Right ventricle myocardium inferior (tissue), 1 donor: ENCODE measurements around the gene HLTF. TPM values are rescaled to one million over a fixed set of nuclear protein-coding genes. Genes with fewer than 3 reads are reported as not detected.
"Not testable (repeated sequence)": the region's sequence is repeated elsewhere in the genome, so short reads cannot be mapped to it uniquely, and the experiment has no call there.

ENCODE experiments used
- ATAC-seq: fragments of 200-7000 bp; cut with Tn5 transposase; one replicate; pipeline ENCODE4 v1.9.1; 2020; ENCODE audit warnings: mild to moderate bottlenecking, moderate library complexity
- DNase-seq: peaks from one replicate; pipeline ENCODE4 v3.0.0; 2021; ENCODE audit errors: missing footprints
- intact Hi-C: fragments of 100-400 bp; cut with DNase I; formaldehyde crosslinking; loops from one replicate; pipeline ENCODE4 v1.11.0; 2022
- total RNA-seq: library from RNA; stranded (reverse); fragmentation: NEBNext Ultra II Directional; extraction: Animal tissue kit (Norgen Biotek cat#: 25700); gene quantifications from one replicate; pipeline ENCODE4 v1.2.1, GENCODE V29; 2021
- donor health status: DM: no; HTN: yes; CAD: no; lungs with severe emphysema.

Gene HLTF
- total RNA-seq, 1 donor from 2014 or later = 26.1 TPM

- ATAC-seq = no peak
- DNase-seq = no peak
- intact Hi-C loops = no loop called here
These were observed 82.6 kb downstream of the HLTF start for GRCh38 chr3:149003653-149004305.

- DNase-seq = no peak
- intact Hi-C loops = no loop called here
- ATAC-seq = no peak
These were observed 84.6 kb downstream of the HLTF start for GRCh38 chr3:149001727-149002126.

GRCh38 chr3:149000206-149000745 is 86.1 kb downstream of the HLTF start:
- DNase-seq (no peak), ATAC-seq (no peak)
- intact Hi-C loops = no loop called here

- intact Hi-C loops = no loop called here
- DNase-seq = no peak
- peak; percentile 66 for ATAC-seq
These were observed 86.5 kb downstream of the HLTF start for GRCh38 chr3:148999806-149000205.

GRCh38 chr3:148998715-148999423 is 87.5 kb downstream of the HLTF start:
- intact Hi-C loops = no loop called here
- DNase-seq = no peak
- ATAC-seq = no peak

DNA sequence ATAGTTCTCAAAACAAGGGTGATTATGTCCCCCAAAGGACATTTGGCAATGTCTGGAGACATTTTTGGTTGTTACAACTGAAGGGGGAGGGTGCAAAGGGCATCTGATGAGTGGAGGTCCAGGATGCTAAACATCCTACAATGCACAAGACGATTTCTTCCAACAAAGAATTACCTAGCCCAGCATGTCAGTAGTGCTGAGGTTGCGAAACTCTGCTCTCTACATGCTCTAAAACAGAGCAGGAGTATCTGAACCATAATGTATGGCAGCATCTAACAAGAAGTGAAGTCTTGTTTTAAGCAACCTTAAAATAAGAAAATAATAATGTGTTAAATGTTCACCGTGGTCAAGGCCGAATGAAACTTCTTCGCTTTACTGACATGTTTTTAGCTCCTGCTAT is 88.0 kb downstream of the HLTF start:
- ATAC-seq = no peak
- intact Hi-C loops = no loop called here
- DNase-seq = no peak

DNA sequence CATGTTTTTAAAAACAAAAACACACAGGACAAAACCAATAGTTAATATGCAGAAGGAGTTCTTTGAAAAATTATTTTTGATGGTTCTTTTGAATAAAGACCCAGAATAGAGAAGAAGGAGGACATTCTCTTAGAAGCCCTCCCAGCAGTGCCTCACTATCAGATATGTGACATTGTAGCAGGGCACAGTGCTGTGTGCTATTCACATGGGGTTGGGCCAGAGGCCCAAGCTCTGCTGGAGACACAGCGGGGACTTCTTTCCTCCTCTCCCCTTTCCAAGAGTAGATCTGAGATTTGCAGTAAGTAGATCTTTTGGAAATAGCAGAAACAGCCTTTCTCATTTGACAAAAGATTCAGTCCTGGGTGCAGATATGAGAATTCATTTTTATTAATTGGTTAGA is 88.7 kb downstream of the HLTF start:
- ATAC-seq = peak; percentile 61
- DNase-seq = no peak
- intact Hi-C loops = no loop called here

- ATAC-seq = no peak
- DNase-seq = no peak
- intact Hi-C loops = loop anchor here (5.0 kb wide), 1 partner anchor 35 kb away; no protein-coding TSS in a partner anchor
These were observed 93.6 kb downstream of the HLTF start for GRCh38 chr3:148992635-148993255.

DNA sequence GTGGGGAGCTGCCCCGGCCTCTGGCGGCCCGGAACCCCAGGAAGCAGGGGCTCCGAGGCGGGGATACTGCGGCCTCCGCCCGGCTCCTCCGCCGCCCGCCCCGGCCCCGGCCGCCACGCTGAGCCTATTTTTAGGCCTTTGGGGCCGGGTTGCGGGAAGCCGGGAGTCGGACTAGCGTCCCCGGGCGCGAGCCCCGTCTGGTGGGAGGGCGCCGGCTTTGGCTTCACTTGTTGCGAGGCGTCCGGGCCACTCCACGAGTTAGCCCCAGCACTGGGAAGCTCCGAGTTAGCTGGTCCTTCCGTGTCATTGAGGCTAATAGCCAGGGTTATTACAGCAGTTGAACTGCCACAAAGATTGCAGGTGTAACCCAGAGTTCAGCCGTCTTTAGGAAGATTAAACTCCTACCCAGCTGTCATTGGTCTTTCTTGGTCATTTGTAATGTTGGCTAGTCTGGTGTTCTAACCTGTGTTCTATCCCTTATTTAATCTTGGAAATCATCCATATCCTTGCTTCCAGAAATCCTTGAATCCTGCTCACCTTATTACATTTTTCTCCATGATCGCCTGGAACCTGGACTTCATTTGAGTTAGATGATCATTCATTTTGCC is 94.2 kb downstream of the HLTF start:
- ATAC-seq = peak; percentile 51
- intact Hi-C loops = loop anchor here (5.0 kb wide), 1 partner anchor 35 kb away; no protein-coding TSS in a partner anchor
- DNase-seq = peak; percentile 82

DNA sequence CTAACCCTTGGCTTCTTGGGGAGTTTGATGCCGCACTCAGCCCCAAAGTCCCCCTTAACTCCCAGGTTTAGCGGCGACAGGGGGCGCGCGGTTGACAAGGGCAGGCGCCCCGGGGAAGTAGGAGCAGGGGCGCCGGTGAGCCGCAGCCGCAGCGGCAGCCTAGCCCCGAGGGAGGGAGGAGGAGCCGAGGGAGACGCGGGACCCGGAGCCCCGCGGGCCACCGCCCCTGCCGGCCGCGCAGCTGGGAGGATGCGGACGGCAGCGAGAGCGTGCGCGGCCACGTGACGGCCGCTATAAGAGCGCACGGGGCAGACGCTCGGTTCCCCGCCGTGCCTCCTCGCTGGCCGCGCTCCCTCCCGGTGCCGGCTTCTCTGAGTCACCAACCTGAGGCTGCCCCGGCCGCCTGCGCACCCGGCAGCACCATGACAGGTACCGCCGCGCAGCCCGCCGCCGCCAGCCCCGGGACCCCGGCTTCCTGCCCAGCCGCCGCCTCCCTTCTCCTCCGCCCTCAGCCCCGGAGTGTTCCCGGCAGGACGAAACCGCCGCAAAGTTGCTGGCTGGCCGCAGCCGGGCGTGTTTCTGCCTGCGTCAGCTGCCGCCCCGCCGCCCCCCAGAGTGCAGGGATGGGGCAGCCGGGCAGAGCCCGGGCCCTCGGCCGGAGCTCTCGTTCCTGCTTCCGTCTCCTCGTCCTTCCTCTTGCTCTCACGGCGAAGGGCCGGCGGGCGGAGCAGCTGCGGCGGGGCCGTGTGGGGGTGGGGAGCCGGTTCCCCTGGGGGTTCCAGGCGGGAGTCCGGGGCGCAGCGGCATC is 94.9 kb downstream of the HLTF start, which contains the start of gene GYG1:
GYG1 (plus strand) TSS at position 322 of the 808 bp plus-strand sequence; CDS start at position 423, 101 bp downstream.
- ATAC-seq (peak; percentile 97), DNase-seq (peak; percentile 91)
- intact Hi-C loops = loop anchor here (5.0 kb wide), 1 partner anchor 36 kb away; no protein-coding TSS in a partner anchor

GRCh38 chr3:148990236-148990635 is 96.1 kb downstream of the HLTF start:
- DNase-seq (no peak), ATAC-seq (no peak)
- intact Hi-C loops = loop anchor here (5.0 kb wide), 1 partner anchor 37 kb away; no protein-coding TSS in a partner anchor

DNA sequence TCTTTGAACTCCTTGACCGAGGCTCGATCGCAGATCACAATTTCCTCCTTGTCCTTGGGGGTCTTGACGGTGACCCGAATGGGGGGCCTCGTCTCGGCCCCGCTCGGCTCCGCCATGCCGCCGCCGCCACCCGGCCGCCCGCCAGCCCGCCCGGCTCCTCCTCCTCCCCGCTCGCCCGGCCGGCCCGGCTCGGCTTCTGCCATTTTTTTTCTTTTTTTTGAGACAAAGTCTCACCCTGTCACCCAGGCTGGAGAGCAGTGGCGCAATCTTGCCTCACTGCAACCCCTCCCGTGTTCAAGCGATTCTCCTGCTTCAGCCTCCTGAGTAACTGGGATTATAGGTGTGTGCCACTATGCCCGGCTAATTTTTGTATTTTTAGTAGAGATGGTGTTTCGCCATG is 98.8 kb downstream of the HLTF start:
- intact Hi-C loops, ATAC-seq, DNase-seq: not testable (repeated sequence)

GRCh38 chr3:148981273-148981672 is 105.1 kb downstream of the HLTF start:
- ATAC-seq (no peak), DNase-seq (no peak)
- intact Hi-C loops = no loop called here

Other genes with a start within 250 kb of the HLTF start
- 3.3 TPM for gene CPA3, start 221.2 kb downstream of the HLTF start, total RNA-seq
- gene GYG1, start 95.0 kb downstream of the HLTF start, total RNA-seq = 202 TPM
- 5.3 TPM for gene HPS3, start 43.1 kb upstream of the HLTF start, total RNA-seq
- gene CP, start 135.3 kb upstream of the HLTF start, total RNA-seq = 3.4 TPM
- 15.8 TPM for gene TM4SF18, start 247.1 kb upstream of the HLTF start, total RNA-seq